ENCODE data around the gene MPRIP.

MPRIP gene

DNA sequence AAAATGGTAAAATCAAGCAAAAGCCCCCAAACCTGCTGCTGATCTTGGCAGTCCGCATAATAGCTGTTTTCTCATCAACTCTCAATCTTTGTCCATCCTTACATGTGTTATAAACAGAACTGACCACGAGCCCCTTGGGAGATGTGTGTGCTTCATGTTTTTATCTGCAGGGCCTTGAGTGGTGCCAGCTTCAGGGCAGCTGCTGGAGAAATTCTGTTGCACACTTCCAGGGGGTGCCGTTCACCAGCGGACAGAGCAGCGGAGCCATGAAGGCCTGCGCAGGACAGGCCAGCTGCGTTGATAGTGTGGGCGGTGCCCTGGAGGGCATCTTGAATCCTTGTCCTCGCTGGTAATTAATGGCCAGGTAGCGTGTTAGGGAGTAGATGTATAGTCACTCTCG is 20.1 kb downstream of the MPRIP start:
- TF ChIP-seq, protein P1, sequence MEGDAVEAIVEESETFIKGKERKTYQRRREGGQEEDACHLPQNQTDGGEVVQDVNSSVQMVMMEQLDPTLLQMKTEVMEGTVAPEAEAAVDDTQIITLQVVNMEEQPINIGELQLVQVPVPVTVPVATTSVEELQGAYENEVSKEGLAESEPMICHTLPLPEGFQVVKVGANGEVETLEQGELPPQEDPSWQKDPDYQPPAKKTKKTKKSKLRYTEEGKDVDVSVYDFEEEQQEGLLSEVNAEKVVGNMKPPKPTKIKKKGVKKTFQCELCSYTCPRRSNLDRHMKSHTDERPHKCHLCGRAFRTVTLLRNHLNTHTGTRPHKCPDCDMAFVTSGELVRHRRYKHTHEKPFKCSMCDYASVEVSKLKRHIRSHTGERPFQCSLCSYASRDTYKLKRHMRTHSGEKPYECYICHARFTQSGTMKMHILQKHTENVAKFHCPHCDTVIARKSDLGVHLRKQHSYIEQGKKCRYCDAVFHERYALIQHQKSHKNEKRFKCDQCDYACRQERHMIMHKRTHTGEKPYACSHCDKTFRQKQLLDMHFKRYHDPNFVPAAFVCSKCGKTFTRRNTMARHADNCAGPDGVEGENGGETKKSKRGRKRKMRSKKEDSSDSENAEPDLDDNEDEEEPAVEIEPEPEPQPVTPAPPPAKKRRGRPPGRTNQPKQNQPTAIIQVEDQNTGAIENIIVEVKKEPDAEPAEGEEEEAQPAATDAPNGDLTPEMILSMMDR (IDR thresholded peaks at IDR 0.05; ENCODE audit: low read depth, low read length, missing control alignments), result no peak
- DNase-seq (ENCODE audit: extremely low read depth, low read depth), result no peak
- no peak overlapping the region for H3K4me3 ChIP-seq (replicated peaks; ENCODE audit: low read depth, low read length)

DNA sequence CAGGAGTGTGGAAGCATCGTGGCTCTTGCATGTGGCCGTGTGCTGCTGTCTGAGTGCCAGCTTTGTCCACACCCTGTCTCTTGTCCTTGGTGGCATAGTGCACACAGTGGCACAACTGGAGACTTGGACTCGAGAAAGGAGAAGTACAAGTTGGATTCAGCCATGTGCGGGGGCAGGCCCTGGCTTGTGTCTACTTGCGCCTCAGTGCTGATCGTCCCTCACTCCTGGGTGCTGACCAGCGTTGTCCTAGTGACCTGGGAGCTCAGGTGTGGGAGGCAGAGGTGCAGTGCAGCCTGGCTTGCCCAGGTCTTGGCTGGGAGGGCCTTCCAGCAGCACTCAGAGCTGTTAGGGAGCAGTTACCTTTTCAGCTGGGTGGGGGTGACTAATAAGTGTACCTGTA is 20.6 kb downstream of the MPRIP start:
- no peak overlapping the region for H3K4me3 ChIP-seq (replicated peaks; ENCODE audit: low read depth, low read length)
- TF ChIP-seq, protein P1 (IDR thresholded peaks at IDR 0.05; ENCODE audit: low read depth, low read length, missing control alignments), result no peak
- no peak for DNase-seq (ENCODE audit: extremely low read depth, low read depth)

DNA sequence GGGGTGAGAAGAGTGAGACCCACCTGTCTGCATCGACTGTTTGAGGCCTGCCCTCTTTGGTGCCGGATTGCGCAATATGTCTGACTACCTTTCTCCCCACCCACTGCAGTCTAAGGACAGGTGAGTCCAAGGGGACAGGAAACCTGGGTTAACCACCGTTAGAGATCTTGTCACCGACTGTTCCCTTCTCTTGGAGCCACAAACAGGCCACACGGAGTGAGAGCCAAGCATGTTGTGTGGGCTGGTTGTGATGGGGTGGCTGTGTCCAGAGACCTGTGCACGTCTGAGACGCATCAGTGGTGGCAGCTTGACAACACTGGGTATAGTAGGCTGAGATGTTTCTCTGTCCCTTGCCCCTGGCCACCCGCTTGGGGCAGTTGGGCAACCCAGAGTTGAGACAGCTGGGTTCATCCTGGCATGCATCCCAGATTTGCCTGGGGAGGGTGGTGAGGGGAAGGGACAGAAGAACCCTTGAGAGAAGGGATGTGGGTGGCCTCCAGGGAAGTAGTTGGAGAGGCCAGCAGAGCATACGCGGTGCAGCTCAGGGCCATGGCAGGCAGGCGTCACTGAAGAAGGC is 21.4 kb downstream of the MPRIP start:
- H3K4me3 ChIP-seq (replicated peaks; ENCODE audit: low read depth, low read length), result no peak overlapping the region
- DNase-seq (ENCODE audit: extremely low read depth, low read depth), result no peak
- TF ChIP-seq, protein P1 (IDR thresholded peaks at IDR 0.05; ENCODE audit: low read depth, low read length, missing control alignments), result no peak

DNA sequence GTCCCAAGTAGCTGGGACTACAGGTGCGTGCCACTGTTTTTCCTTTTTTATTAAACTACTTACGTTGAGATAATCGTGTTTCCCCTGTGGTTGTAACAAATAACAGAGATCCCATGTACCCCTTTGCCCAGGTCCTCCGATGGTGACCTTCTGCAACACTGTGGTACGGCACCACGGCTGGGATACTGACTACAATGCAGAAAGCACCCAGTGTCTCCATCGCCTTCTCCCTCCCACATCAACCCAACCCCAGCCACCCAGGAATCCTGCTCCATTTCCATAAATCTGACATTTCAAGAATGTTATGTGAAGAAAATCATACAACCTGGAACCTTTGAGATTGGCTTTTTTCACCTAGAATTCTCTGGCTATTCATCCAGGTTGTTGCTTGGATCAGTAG is 22.1 kb downstream of the MPRIP start:
- H3K4me3 ChIP-seq (replicated peaks; ENCODE audit: low read depth, low read length), result no peak overlapping the region
- TF ChIP-seq, protein P1 (IDR thresholded peaks at IDR 0.05; ENCODE audit: low read depth, low read length, missing control alignments), result no peak
- DNase-seq (ENCODE audit: extremely low read depth, low read depth), result no peak

DNA sequence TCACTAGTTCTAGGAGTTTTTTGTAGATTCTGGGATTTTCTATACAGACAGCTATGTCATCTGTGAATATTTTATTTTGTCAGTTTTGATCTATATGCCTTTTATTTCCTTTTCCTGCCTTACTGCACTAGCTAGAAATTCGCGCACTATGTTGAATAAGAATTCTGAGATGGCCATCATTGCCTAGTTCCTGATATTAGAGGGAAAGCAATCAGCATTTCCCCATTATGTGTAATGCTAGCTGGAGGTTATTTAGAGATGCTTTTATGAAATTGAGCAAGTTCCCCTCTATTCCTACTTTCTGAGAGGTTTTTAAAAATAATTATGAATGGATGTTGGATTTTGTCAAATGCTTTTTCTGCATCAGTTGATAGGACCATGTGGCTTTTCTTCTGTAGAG is 23.8 kb downstream of the MPRIP start:
- TF ChIP-seq, protein P1 (IDR thresholded peaks at IDR 0.05; ENCODE audit: low read depth, low read length, missing control alignments), result no peak
- H3K4me3 ChIP-seq (replicated peaks; ENCODE audit: low read depth, low read length), result no peak overlapping the region
- DNase-seq (ENCODE audit: extremely low read depth, low read depth), result no peak

DNA sequence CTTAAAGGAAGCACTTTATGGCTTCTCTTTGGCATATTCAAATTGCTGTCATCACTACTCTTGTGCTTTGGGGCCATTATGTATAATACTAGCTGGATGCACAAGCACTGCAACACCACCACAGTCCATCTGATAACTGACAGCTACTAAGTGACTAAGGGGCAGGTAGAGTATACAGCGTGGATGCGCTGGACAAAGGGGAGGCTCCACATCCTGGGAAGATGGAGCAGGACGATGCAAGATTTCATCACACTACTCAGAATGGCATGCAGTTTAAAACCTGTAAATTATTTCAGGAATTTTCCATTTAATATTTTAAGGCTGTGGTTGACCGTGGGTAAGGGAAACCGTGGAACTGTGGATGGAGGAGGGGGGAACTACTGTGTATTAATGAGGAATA is 25.0 kb downstream of the MPRIP start:
- no peak overlapping the region for H3K4me3 ChIP-seq (replicated peaks; ENCODE audit: low read depth, low read length)
- TF ChIP-seq, protein P1 (IDR thresholded peaks at IDR 0.05; ENCODE audit: low read depth, low read length, missing control alignments), result no peak
- DNase-seq (ENCODE audit: extremely low read depth, low read depth), result no peak

DNA sequence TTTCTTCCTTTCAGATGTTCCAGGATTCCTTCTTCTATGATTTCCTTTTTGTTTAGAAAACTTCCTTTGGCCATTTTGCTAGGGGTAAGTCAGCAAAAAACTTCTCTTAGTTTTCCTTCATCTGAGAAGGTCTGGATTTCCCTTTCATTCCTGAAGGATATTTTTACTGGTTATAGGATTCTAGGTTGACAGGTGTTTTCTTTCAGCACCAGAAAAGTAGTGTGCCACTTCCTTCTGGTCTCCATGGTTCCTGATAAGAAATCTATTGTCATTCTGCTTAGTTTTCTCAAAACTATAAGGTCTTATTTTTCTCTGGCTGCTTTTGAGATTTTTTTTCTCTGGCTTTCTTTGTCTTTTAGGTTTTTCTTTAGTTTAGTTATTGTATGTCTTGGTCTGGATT is 27.6 kb downstream of the MPRIP start:
- DNase-seq (ENCODE audit: extremely low read depth, low read depth), result no peak
- H3K4me3 ChIP-seq (replicated peaks; ENCODE audit: low read depth, low read length), result no peak overlapping the region
- TF ChIP-seq, protein P1 (IDR thresholded peaks at IDR 0.05; ENCODE audit: low read depth, low read length, missing control alignments), result no peak

Measured in HFF-Myc (cell line).